NCI-H510A treated with DMSO at 0.1 percent for 48 hours (cell line): ENCODE measurements around the gene PLB1.

Experiments
- DNase-seq: peaks from one replicate; lab custom pipeline; 2025; lab: John Stamatoyannopoulos, UW

Gene PLB1

DNA sequence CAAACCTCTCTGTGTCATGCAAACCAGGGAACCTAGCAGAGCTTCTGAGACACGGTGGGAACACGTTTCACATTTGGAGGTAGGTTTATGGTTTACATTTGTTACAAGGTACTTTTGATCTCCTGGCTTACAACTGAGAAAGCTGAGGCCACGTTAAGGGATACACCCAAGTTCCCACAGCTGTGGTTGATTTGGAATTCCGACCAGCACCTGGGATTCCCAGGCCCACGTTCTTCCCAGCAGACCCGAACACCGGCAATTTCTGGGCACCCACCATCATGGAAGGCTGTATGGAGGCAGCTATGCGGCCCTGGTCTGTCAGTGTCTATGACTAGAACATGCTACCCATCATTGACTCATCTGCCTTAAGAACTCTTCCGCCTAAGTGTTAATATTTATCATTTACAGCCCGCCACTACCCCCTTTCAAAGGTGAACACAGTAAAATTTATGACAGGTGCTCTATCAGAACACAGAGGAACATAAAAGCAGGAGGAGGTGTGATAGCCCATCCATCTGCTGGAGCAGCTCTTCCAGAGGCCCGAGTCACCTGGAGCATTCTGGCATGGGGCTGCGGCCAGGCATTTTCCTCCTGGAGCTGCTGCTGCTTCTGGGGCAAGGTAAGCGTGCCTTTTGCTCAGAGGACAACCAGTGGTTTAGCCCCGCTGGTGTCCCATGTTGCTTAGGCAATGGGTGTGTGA lies at the start of gene PLB1:
TSS of gene PLB1 (plus strand) at position 510 of the 700 bp plus-strand sequence. CDS start at position 565, 55 bp downstream.
- DNase-seq: no peak

GRCh38 chr2:28446531-28446930 lies 49.3 kb upstream of the PLB1 start:
- no peak for DNase-seq

GRCh38 chr2:28447086-28447485 lies 48.8 kb upstream of the PLB1 start:
- DNase-seq: no peak

DNA sequence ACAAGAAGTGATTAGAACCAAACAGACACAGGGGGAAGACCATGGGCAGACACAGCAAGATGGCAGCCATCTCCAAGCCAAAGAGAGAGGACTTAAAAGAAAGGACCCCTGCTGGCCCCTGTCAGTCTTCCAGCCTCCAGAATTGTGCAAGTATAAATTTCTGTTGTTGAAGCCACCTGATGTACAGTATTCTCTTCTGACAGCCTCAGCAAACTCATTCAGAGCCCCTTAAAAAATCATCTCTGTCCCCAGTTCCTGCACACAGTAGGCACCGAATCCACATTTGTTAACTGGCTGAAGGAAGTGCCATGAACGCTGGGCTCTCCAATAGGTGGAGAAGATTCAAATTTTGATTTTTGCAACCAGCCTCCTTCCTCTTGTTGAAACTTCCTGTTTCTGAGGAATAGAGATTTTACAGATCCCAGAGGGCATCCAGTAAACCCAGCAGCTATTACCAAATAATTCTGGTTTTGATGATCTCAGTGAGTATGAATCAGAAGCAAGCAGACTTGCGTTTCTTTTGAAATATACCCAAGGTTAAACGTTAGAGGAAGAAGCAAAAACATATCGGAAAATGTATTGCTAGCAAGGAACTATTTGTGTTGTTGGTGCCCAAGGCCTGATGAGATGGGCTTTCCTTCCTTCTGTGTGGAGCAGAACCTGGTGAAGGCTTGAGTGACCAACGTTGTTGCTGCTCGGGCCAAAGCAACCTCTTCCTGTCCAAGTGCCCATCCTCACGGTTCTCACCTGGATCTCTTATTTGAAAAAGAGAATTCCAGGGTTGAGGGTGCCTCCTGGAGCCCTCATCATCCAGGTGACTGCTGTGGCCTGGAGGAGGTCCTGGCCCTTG lies 47.7 kb upstream of the PLB1 start:
- no peak for DNase-seq

- DNase-seq: no peak
Observed at GRCh38 chr2:28448793-28449100, 47.1 kb upstream of the PLB1 start.

DNA sequence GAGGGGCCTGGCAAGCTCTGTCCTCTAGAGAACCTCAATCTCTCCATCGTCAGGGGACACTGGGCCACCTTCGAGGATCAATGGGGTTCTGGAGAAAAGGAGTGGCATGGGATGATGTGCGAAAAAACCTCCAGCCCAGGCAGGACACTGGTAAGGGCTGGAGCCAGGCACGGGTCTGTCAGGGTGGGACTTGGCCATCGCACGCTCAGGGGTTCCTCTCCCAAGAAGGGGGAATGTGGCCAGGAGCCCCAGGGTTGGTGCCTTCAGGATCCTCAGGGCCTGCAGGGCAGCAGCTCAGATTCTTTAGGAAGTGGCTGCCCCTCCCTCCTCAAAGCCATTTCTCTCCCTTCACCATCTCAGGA lies 46.8 kb upstream of the PLB1 start:
- no peak for DNase-seq

DNA sequence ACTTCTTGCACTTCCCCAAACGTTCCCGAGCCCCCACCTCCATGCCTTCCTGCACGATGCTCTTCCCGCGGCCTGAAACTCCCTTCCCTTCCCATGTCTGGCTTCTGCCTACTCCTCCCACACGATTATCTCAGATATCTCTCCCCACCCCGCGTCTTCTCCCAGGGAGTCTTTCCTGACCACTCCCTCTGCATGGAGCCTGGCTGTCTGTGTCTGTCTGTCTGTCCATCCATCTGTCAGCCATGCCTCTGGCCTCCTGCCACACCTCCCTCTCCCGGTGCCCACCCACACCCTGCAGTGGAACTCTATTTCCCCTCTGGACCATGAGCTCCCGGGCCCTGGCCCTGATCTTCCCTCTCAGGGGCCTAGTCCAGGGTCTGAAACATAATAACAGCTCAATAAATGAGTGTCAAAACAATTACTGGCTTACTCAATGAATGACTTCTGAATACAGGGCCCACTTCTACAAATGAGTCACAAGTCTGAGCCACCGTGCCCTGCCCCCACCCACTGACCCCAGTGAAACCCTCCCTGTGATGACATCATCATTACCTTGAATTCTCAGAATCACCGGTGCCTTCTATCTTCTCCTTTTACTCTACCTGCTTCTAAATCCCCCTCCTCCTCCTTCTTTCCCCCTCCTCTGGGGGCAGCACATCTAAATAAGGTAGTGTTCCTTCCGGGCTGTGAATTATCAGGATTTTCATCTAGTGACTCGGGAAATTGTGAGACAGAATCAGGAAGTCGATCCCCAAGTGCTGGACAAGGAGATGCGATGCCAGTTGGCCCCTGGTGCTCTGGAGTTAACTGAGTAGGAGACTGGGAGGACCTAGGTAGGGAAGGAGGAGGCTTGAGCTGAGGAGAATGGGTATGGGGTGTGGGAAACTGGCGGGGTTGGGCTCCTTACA lies 46.1 kb upstream of the PLB1 start:
- no peak for DNase-seq

DNA sequence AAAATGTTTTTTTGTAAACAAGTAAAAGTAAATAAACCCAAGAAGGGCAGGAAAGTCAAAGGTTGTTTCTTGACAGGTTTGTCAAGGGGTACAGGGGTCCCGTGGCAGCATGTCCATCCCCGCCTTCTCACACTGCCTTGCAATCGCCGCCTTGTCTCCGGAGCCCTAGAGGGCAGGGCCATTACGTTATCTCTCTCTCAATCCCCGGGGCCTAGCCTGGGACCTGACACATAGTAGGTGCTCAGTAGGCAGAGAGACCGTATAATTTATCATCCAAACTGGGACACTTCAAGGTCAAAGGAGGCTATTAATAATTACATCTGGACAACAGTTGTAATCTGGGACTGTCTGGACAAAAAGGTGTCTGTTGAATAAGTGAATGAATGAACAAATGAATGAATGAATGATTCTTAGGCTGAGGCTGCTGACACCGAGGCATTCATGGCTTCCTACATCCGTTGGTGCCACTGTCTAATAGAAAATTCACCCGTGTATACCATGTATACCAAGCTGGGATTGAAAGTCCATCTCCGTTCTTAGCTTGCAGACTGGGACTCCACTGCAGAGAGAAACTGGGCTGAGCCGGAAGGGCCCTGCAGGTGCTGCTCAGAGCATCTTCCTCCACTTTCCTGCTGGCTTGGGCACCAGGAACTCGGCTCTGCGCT lies 44.8 kb upstream of the PLB1 start:
- DNase-seq: no peak

DNA sequence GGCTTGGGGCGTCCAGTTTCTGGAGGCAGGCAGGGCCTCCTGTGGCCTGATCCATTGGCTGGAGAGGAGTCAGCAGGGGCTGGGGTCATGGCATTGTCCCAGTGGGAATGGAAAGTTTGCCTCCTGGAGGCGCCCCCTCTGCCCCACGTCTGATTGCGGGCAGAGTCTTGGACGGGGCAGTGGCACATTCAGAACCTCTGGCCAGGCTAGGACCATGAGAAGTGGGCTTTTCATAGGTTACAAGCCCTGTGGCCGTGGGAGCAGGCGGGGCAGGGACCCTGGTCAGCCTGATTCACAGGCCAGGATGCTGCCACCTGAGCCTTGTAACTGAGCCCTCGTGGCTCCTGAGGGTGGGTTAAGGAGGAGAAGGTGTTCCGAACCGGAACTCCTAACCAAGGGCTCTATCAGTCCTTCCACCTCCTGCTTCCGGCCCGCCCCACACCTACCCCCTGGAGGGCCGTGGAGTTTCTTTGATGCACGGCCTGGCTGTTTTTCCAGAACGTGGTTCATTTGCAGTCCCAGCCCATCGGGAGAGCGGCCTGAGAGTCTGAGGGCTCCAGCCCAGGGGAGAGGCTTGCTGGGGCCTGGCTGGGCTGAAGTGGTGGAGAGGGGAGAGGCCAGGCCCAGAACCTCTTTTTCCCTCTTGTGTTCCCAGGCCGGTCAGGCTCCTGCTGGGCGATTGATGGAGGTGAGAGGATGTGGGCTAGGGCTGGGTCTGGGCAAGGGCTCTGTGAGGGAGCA lies 43.9 kb upstream of the PLB1 start:
- DNase-seq: no peak

DNA sequence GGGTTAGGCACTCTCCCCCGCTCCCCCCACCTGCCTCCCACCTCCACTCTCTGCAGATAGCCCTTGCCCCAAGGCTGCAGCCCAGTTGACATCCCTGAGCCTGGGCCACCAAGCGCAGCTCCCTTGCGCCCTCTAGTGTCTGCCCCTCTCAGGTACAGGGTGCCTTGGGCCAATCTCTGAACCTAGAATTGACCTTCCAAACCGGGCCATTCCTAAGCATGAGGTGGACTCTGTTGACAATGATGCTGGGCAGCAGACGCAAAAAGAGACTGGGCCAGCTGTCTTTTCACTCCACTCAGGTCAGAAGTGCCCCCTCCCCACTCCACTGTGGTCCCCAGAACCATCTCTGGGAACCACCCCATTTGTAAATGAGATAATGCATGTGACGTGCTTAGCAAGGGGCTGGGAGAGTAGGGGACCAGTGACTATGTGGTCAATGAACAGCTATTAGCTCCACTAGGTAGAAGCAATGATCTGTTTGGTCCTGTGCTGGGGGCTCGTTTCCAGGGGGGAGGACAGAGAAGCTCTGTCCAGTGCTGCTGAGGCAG lies 43.3 kb upstream of the PLB1 start:
- peak; percentile 58 for DNase-seq

GRCh38 chr2:28453396-28453795 lies 42.5 kb upstream of the PLB1 start:
- no peak for DNase-seq

GRCh38 chr2:28454016-28454930 lies 41.6 kb upstream of the PLB1 start:
- DNase-seq: no peak

DNA sequence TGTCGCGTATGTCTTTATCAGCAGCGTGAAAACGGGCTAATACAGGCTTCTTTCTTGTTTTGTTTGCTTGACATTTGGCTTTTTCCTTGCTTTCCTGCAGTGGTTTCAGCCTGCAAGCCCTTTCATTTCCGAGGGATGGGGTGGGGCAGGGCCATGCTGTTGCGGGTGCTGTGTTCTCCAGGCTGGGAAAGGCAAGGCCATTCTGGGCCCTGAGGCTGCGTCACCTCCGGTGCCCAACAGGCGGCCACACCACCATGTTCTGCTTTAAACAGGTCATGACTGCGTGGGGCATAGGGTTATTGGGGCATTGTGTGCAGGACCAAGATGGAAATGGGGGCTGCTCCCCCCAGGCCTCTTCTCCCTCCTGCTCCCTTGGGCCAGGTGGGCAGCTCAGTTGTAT lies 38.6 kb upstream of the PLB1 start:
- no peak for DNase-seq

GRCh38 chr2:28461056-28461455 lies 34.8 kb upstream of the PLB1 start:
- no peak for DNase-seq

- DNase-seq: no peak
Observed at GRCh38 chr2:28462122-28462521, 33.7 kb upstream of the PLB1 start.

GRCh38 chr2:28463211-28463816 lies 32.5 kb upstream of the PLB1 start:
- no peak for DNase-seq

DNA sequence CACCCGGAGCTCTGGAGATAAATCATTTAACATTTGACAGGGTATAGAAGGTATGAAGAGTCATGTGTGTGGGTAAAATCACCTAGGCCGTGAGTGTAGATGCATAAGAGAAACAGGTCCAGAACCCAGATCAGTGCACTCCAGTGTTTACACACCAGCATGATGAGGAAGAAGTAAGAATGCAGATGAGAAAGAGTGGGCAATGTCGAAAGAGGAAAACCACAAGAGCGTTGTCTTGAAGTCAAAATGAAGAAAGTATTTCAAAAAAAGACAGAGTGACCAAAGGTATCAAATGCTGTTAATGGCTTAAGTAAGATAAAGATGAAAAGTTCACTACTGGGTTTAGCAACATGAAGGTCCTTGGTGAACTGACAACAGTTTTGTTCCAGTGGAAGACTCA lies 32.0 kb upstream of the PLB1 start:
- no peak for DNase-seq

- no peak for DNase-seq
Observed at GRCh38 chr2:28465148-28465885, 30.5 kb upstream of the PLB1 start.

GRCh38 chr2:28469304-28469703 lies 26.6 kb upstream of the PLB1 start:
- DNase-seq: no peak
